Measurements from ENCODE around the gene GALK1.

GRCh38 chr17:75740631-75741077 is 24.3 kb downstream of the GALK1 start:
- TF ChIP-seq POLR2A (IDR thresholded peaks at IDR 0.05; ENCODE audit: insufficient read depth in 1 of 2, low read depth in 2 of 2, low read length in 2 of 2) (no peak), GLMP (CRISPR knock-in tag; IDR thresholded peaks at IDR 0.05; ENCODE audit: borderline replicate concordance) (no peak), PTBP1 (IDR thresholded peaks at IDR 0.05; ENCODE audit: low read depth, low read length, poor library complexity, severe bottlenecking) (no peak)

All from HepG2 (cell line).